Aorta (tissue), 5 donors: Measurements from ENCODE around the gene OR6N2. TPM values are rescaled to one million over a fixed set of nuclear protein-coding genes. Genes with fewer than 3 reads are reported as not detected.

ENCODE experiments used
- ATAC-seq: fragments of 200-7000 bp; cut with Tn5 transposase; one replicate; pipeline ENCODE4 v1.9.1; 2022; ENCODE audit warnings: moderate library complexity; ENCODE audit not compliant: low FRiP score
- DNase-seq, 2 donors: peaks; one replicate each; pipeline ENCODE4 v3.0.0-alpha.2; 2020
- H3K27ac ChIP-seq, 2 donors: one replicate each; pipeline ENCODE4 v1.5.1; 2013; ENCODE audit warnings: low read length in 2 of 2, mild to moderate bottlenecking in 2 of 2, moderate library complexity in 2 of 2, control low read depth in 1 of 2, inconsistent platforms in 1 of 2, low read depth in 1 of 2
- H3K27me3 ChIP-seq, 2 donors: one replicate each; pipeline ENCODE4 v1.6.1; 2013; ENCODE audit warnings: control low read depth in 1 of 2, low read length in 1 of 2, mild to moderate bottlenecking in 1 of 2, moderate library complexity in 1 of 2; ENCODE audit not compliant: insufficient read depth in 2 of 2, control insufficient read depth in 1 of 2
- H3K36me3 ChIP-seq, 2 donors: one replicate each; pipeline ENCODE4 v1.6.1; 2013; ENCODE audit warnings: control low read depth in 1 of 2, low read length in 1 of 2, mild to moderate bottlenecking in 1 of 2; ENCODE audit not compliant: insufficient read depth in 2 of 2, control insufficient read depth in 1 of 2
- H3K4me1 ChIP-seq, 2 donors: one replicate each; pipeline ENCODE4 v1.6.1; 2013; ENCODE audit warnings: low read length in 2 of 2, control low read depth in 1 of 2, mild to moderate bottlenecking in 1 of 2, moderate library complexity in 1 of 2; ENCODE audit not compliant: insufficient read depth in 2 of 2, control insufficient read depth in 1 of 2
- H3K4me3 ChIP-seq, 2 donors: one replicate each; pipeline ENCODE4 v1.5.1; 2013; ENCODE audit warnings: low read length in 2 of 2, control low read depth in 1 of 2, mild to moderate bottlenecking in 1 of 2
- H3K9me3 ChIP-seq: one replicate; pipeline ENCODE4 v1.6.1; 2013; ENCODE audit warnings: mild to moderate bottlenecking, low read length; ENCODE audit not compliant: control insufficient read depth
- WGBS, 2 donors: extraction: QIAGEN DNeasy Blood & Tissue Kit; methylation state at CpG; one replicate each; pipeline ENCODE4 v1.1.7; 2013; 5-methylcytosine and 5-hydroxymethylcytosine counted together
- intact Hi-C, 2 donors: fragments of 100-400 bp; cut with DNase I; formaldehyde crosslinking; loops; one replicate each; pipeline versions ENCODE4 v1.14.2 to v1.15.0; 2022
- long read RNA-seq, 2 donors: library from polyadenylated mRNA; unstranded; transcript quantifications; one replicate each; pipeline ENCODE4 v2.0.0, GENCODE V29; 2020 to 2021
- polyA plus RNA-seq, 2 donors: library from polyadenylated mRNA; stranded (reverse); fragments of 200-250 nt; gene quantifications; one replicate each; pipeline ENCODE4 v1.2.3, GENCODE V29; 2013
- total RNA-seq, 2 donors: library from RNA; stranded (reverse); fragmentation: NEBNext Ultra II Directional; extraction: Animal tissue kit (Norgen Biotek cat#: 25700); gene quantifications; one replicate each; pipeline ENCODE4 v1.2.1, GENCODE V29; 2021
- donor health status: healthy with polysubstance abuse.
- donor health status: Bipolar disorder and iron deficiency.
- donor health status: DM: no; HTN: no; CAD: no.
- donor health status: DM: no; HTN: no; CAD: no.
- donor health status: DM: yes; HTN: yes; CAD: no.

OR6N2 gene, protein sequence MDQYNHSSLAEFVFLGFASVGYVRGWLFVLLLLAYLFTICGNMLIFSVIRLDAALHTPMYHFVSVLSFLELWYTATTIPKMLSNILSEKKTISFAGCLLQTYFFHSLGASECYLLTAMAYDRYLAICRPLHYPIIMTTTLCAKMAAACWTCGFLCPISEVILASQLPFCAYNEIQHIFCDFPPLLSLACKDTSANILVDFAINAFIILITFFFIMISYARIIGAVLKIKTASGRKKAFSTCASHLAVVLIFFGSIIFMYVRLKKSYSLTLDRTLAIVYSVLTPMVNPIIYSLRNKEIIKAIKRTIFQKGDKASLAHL
- total RNA-seq = not detected
- polyA plus RNA-seq = not detected
- long read RNA-seq, donor 1 = 0 reads
- long read RNA-seq, donor 2 = 0 reads

- ATAC-seq (no peak), DNase-seq (no peak)
- no peaks in the 10 kb centered on the region for H3K27me3 ChIP-seq
- no peaks in the 10 kb centered on the region for H3K9me3 ChIP-seq
- intact Hi-C loops = no loop called here
- no peaks in the 10 kb centered on the region for H3K36me3 ChIP-seq
- H3K4me1 ChIP-seq = no peaks in the 10 kb centered on the region
- no peak within 1 kb of the TSS for H3K4me3 ChIP-seq
- H3K27ac ChIP-seq = no peak within 1 kb of the TSS
Measured at GRCh38 chr1:158781104-158781503, at the start of gene OR6N2. TSS of gene OR6N2 (minus strand) at chr1:158781204. CDS start at chr1:158777635, 3,569 bp downstream.

GRCh38 chr1:158830074-158830677 is 49.2 kb upstream of the OR6N2 start:
- no peak for DNase-seq
- intact Hi-C loops = no loop called here
- no peaks in the 10 kb centered on the region for H3K4me1 ChIP-seq
- no peaks in the 10 kb centered on the region for H3K36me3 ChIP-seq
- no peak overlapping the region for H3K27ac ChIP-seq
- H3K4me3 ChIP-seq = no peak overlapping the region
- H3K9me3 ChIP-seq = peaks cover 2% of the 10 kb centered on the region
- WGBS, 2 donors = 66 to 81% methylated on average over 2 of the region's 2 CpGs
- H3K27me3 ChIP-seq = no peaks in the 10 kb centered on the region
- ATAC-seq = no peak

DNA sequence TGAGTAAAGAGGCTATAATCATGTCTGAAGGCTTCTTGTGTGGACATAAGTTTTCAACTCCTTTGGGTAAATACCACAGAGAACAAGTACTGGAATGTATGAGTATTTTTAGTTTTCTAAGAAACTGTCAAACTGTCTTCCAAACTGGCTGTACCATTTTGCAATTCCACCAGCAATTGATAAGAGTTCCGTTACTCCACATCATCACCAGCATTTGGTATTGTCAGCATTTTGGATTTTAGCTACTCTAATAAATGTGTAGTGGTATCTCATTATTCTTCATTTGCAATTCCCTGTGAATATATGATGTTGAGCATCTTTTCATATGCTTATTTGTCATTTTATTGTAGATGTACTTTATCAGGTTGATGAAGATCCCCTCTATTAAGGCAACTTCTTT is 40.7 kb upstream of the OR6N2 start:
- DNase-seq (no peak), ATAC-seq (no peak)
- H3K4me1 ChIP-seq = no peaks in the 10 kb centered on the region
- WGBS, 2 donors = 41 to 42% methylated on average over 1 of the region's 1 CpG
- intact Hi-C loops = no loop called here
- no peaks in the 10 kb centered on the region for H3K36me3 ChIP-seq
- H3K27me3 ChIP-seq = no peaks in the 10 kb centered on the region
- no peaks in the 10 kb centered on the region for H3K9me3 ChIP-seq
- H3K27ac ChIP-seq = no peak overlapping the region
- no peak overlapping the region for H3K4me3 ChIP-seq

- no peaks in the 10 kb centered on the region for H3K36me3 ChIP-seq
- H3K4me3 ChIP-seq = no peak overlapping the region
- WGBS, 2 donors = 47 to 48% methylated on average over 7 of the region's 7 CpGs
- no peaks in the 10 kb centered on the region for H3K4me1 ChIP-seq
- H3K9me3 ChIP-seq = no peaks in the 10 kb centered on the region
- H3K27ac ChIP-seq = no peak overlapping the region
- intact Hi-C loops = no loop called here
- ATAC-seq = no peak
- DNase-seq = no peak
- no peaks in the 10 kb centered on the region for H3K27me3 ChIP-seq
Measured at GRCh38 chr1:158819461-158820443, 38.7 kb upstream of the OR6N2 start.

- no peaks in the 10 kb centered on the region for H3K27me3 ChIP-seq
- H3K9me3 ChIP-seq = no peaks in the 10 kb centered on the region
- no peak overlapping the region for H3K4me3 ChIP-seq
- H3K4me1 ChIP-seq = no peaks in the 10 kb centered on the region
- WGBS, 2 donors = 43 to 80% methylated on average over 1 of the region's 1 CpG
- intact Hi-C loops = no loop called here
- no peak overlapping the region for H3K27ac ChIP-seq
- ATAC-seq (no peak), DNase-seq (no peak)
- H3K36me3 ChIP-seq = no peaks in the 10 kb centered on the region
Measured at GRCh38 chr1:158818975-158819431, 38.0 kb upstream of the OR6N2 start.

DNA sequence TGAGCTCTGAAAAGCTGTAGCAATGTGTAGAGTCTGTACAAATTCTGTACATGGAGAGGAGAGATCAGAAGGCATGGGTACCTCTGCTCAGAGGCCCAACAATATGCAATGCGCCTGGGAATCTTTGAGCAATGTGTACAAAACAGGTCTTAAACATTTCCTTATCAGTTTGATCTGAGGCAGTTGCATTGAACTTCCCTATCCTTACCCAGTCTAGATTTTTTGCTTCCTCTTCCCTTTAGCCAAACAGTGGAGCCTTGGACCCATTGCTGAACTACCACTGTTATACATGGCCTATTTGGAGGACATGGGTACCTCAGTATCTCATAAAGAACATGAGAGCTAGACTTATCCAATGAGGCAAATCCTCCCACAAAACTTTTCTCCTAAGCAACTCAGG is 37.6 kb upstream of the OR6N2 start:
- Histone ChIP-seq H3K27ac (no peak overlapping the region), H3K4me1 (no peaks in the 10 kb centered on the region), H3K9me3 (no peaks in the 10 kb centered on the region), H3K36me3 (no peaks in the 10 kb centered on the region), H3K4me3 (no peak overlapping the region), H3K27me3 (no peaks in the 10 kb centered on the region)
- 76 to 92% methylated on average over 1 of the region's 1 CpG for WGBS, 2 donors
- no peak for DNase-seq
- intact Hi-C loops = no loop called here
- ATAC-seq = no peak

- Histone ChIP-seq H3K4me1 (no peaks in the 10 kb centered on the region), H3K4me3 (no peak overlapping the region), H3K27ac (no peak overlapping the region), H3K36me3 (no peaks in the 10 kb centered on the region), H3K9me3 (no peaks in the 10 kb centered on the region), H3K27me3 (no peaks in the 10 kb centered on the region)
- WGBS, 2 donors = 0 to 82% methylated on average over 1 of the region's 1 CpG
- DNase-seq (no peak), ATAC-seq (no peak)
- intact Hi-C loops = no loop called here
Measured at GRCh38 chr1:158814970-158815369, 34.0 kb upstream of the OR6N2 start.

GRCh38 chr1:158813164-158813563 is 32.2 kb upstream of the OR6N2 start:
- Histone ChIP-seq H3K4me3 (no peak overlapping the region), H3K27ac (no peak overlapping the region), H3K36me3 (no peaks in the 10 kb centered on the region), H3K27me3 (no peaks in the 10 kb centered on the region), H3K4me1 (no peaks in the 10 kb centered on the region), H3K9me3 (no peaks in the 10 kb centered on the region)
- ATAC-seq (no peak), DNase-seq (no peak)
- intact Hi-C loops = no loop called here
- WGBS, 2 donors = 60 to 61% methylated on average over 3 of the region's 3 CpGs
